Measurements from ENCODE around the gene CTSG. TPM values are rescaled to one million over a fixed set of nuclear protein-coding genes. Genes with fewer than 3 reads are reported as not detected.

The CTSG gene
- total and polyA plus RNA-seq, 7 donors, result 0.67 to 8.6 (median 3.0) TPM; not detected in 2

GRCh38 chr14:24607635-24608514 is 31.8 kb upstream of the CTSG start:
- Histone ChIP-seq H3K9me3 (no peaks in the 10 kb centered on the region), H3K27me3 (no peaks in the 10 kb centered on the region), H3K36me3 (no peaks in the 10 kb centered on the region), H3K4me3 (no peak overlapping the region), H3K27ac (no peak overlapping the region), H3K4me1 (no peaks in the 10 kb centered on the region)
- 47 to 74% methylated on average over 8 of the region's 8 CpGs for WGBS, 2 donors
- TF ChIP-seq POLR2AphosphoS5 (IDR thresholded peaks at IDR 0.05), result no peak
- TF ChIP-seq, protein P1, sequence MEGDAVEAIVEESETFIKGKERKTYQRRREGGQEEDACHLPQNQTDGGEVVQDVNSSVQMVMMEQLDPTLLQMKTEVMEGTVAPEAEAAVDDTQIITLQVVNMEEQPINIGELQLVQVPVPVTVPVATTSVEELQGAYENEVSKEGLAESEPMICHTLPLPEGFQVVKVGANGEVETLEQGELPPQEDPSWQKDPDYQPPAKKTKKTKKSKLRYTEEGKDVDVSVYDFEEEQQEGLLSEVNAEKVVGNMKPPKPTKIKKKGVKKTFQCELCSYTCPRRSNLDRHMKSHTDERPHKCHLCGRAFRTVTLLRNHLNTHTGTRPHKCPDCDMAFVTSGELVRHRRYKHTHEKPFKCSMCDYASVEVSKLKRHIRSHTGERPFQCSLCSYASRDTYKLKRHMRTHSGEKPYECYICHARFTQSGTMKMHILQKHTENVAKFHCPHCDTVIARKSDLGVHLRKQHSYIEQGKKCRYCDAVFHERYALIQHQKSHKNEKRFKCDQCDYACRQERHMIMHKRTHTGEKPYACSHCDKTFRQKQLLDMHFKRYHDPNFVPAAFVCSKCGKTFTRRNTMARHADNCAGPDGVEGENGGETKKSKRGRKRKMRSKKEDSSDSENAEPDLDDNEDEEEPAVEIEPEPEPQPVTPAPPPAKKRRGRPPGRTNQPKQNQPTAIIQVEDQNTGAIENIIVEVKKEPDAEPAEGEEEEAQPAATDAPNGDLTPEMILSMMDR (IDR thresholded peaks at IDR 0.05), result no peak
- TF ChIP-seq EP300 (IDR thresholded peaks at IDR 0.05), result no peak
- no peak for TF ChIP-seq POLR2A (IDR thresholded peaks at IDR 0.05)
- no peak for DNase-seq
- intact Hi-C loops (cut with DNase I), result no loop called here

DNA sequence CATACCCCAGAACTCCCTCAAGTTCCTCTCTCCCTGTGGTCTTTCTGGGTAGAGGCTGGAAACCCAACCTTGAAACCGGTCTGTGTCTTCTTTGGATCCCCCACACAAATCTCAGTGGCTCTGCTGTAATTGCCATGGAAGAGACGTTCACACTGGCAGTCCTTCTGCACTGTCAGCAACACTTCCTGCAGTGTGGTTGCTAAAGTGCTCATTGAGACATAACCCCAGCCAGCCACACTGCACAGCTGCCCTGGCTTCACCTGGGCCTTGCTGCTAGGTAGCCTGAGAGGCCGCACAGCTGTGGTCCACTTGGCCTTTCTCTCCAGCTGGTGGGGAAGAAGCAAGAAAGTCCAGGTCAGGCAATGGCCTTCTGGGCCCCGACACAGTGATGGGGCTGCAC is 31.0 kb upstream of the CTSG start:
- H3K4me3 ChIP-seq, result no peak overlapping the region
- H3K27me3 ChIP-seq, result no peaks in the 10 kb centered on the region
- WGBS, 2 donors, result 71 to 84% methylated on average over 4 of the region's 4 CpGs
- H3K9me3 ChIP-seq, result no peaks in the 10 kb centered on the region
- no peaks in the 10 kb centered on the region for H3K36me3 ChIP-seq
- no peak overlapping the region for H3K27ac ChIP-seq
- no peak for TF ChIP-seq POLR2A (IDR thresholded peaks at IDR 0.05)
- no peak for TF ChIP-seq POLR2AphosphoS5 (IDR thresholded peaks at IDR 0.05)
- TF ChIP-seq, protein P1 (IDR thresholded peaks at IDR 0.05), result no peak
- no peak for TF ChIP-seq EP300 (IDR thresholded peaks at IDR 0.05)
- DNase-seq, result no peak
- intact Hi-C loops (cut with DNase I), result no loop called here
- H3K4me1 ChIP-seq, result no peaks in the 10 kb centered on the region

DNA sequence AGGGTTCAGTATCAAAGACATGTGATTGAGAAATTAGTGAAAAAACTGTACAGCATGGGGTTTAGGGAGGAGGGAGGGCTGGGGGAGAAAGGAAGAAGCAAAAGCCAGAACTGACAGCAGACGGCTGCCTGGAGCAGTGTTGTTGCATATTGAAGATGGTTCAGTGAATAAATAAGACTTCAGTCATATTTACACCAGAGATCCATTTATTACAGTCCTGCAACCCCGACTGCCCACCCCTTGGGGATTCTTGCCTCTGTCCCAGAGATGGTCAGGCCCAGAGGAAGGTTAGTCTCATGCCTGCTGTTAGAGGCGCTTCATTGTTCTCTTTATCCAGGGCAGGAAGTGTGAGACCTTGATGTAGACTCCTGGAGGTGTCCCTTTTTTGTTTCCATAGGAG is 30.2 kb upstream of the CTSG start:
- Histone ChIP-seq H3K36me3 (no peaks in the 10 kb centered on the region), H3K9me3 (no peaks in the 10 kb centered on the region), H3K27ac (no peak overlapping the region), H3K27me3 (no peaks in the 10 kb centered on the region), H3K4me1 (no peaks in the 10 kb centered on the region), H3K4me3 (no peak overlapping the region)
- 76 to 80% methylated on average over 3 of the region's 3 CpGs for WGBS, 2 donors
- TF ChIP-seq EP300 (IDR thresholded peaks at IDR 0.05) (no peak), POLR2AphosphoS5 (IDR thresholded peaks at IDR 0.05) (no peak), POLR2A (IDR thresholded peaks at IDR 0.05) (no peak)
- TF ChIP-seq, protein P1 (IDR thresholded peaks at IDR 0.05), result no peak
- DNase-seq, result no peak
- intact Hi-C loops (cut with DNase I), result no loop called here

GRCh38 chr14:24605435-24606190 is 29.6 kb upstream of the CTSG start:
- TF ChIP-seq, protein P1 (IDR thresholded peaks at IDR 0.05), result peak in 2 of 4 experiments; percentile 24 to 25
- no peak for TF ChIP-seq EP300 (IDR thresholded peaks at IDR 0.05)
- Histone ChIP-seq H3K4me1 (no peaks in the 10 kb centered on the region), H3K27ac (no peak overlapping the region), H3K9me3 (no peaks in the 10 kb centered on the region), H3K4me3 (no peak overlapping the region), H3K27me3 (no peaks in the 10 kb centered on the region), H3K36me3 (no peaks in the 10 kb centered on the region)
- WGBS, 2 donors, result 76 to 79% methylated on average over 3 of the region's 3 CpGs
- intact Hi-C loops (cut with DNase I), result no loop called here
- DNase-seq, result no peak
